Mesenchymal stem cell (in vitro differentiated cells and primary cell): ENCODE results near the gene SOX10.
A peak's percentile ranks its signal among the peaks of the same experiment; 100 is the strongest.
"Not testable (repeated sequence)": the region's sequence is repeated elsewhere in the genome, so short reads cannot be mapped to it uniquely, and the experiment has no call there.

ENCODE experiments used
- DNase-seq: peaks from one replicate; pipeline ENCODE4 v3.0.0-alpha.2; 2013
- H2AFZ ChIP-seq: one replicate; pipeline ENCODE4 v1.6.1; 2013; ENCODE audit warnings: low read depth, mild to moderate bottlenecking, control low read depth, inconsistent platforms, low read length, moderate library complexity
- H2AK5ac ChIP-seq: 2 replicates; pipeline ENCODE4 v1.6.1; 2013; ENCODE audit warnings: low read length, moderate library complexity, mild to moderate bottlenecking, inconsistent platforms; ENCODE audit not compliant: severe bottlenecking
- H2BK120ac ChIP-seq: one replicate; pipeline ENCODE4 v1.6.1; 2013; ENCODE audit warnings: low read depth, mild to moderate bottlenecking, inconsistent platforms, low read length, moderate library complexity
- H2BK12ac ChIP-seq, 2 experiments: one replicate each; pipeline ENCODE4 v1.6.1; 2013; ENCODE audit warnings: inconsistent platforms in 2 of 2, low read length in 2 of 2, mild to moderate bottlenecking in 2 of 2, moderate library complexity in 2 of 2, control low read depth in 1 of 2
- H2BK15ac ChIP-seq: one replicate; pipeline ENCODE4 v1.6.1; 2013; ENCODE audit warnings: mild to moderate bottlenecking, low read depth, inconsistent platforms; ENCODE audit not compliant: poor library complexity, severe bottlenecking
- H2BK5ac ChIP-seq: 2 replicates; pipeline ENCODE4 v1.6.1; 2013; ENCODE audit warnings: low read depth, mild to moderate bottlenecking, low read length, control low read depth, inconsistent platforms; ENCODE audit not compliant: poor library complexity, severe bottlenecking
- H3K14ac ChIP-seq, 2 experiments: one replicate each; pipeline ENCODE4 v1.6.1; 2013; ENCODE audit warnings: inconsistent platforms in 2 of 2, low read length in 2 of 2, control low read depth in 1 of 2, mild to moderate bottlenecking in 1 of 2, moderate library complexity in 1 of 2
- H3K18ac ChIP-seq, 2 experiments: one replicate each; pipeline ENCODE4 v1.6.1; 2013; ENCODE audit warnings: inconsistent platforms in 2 of 2, low read length in 2 of 2, control low read depth in 1 of 2, low read depth in 1 of 2, mild to moderate bottlenecking in 1 of 2
- H3K23ac ChIP-seq, 2 experiments: one replicate each; pipeline ENCODE4 v1.6.1; 2013; ENCODE audit warnings: inconsistent platforms in 2 of 2, low read length in 2 of 2, mild to moderate bottlenecking in 2 of 2, moderate library complexity in 2 of 2, control low read depth in 1 of 2
- H3K27ac ChIP-seq: 2 replicates; pipeline ENCODE4 v1.5.1; 2013; ENCODE audit warnings: mild to moderate bottlenecking, moderate library complexity, low read length, control low read depth, inconsistent platforms; ENCODE audit not compliant: poor library complexity, severe bottlenecking
- H3K27me3 ChIP-seq, 2 experiments: 2 replicates each; pipeline versions ENCODE4 v1.6.1 to v1.7.0; 2013; ENCODE audit warnings: low read length in 2 of 2, mild to moderate bottlenecking in 2 of 2, moderate library complexity in 2 of 2, control low read depth in 1 of 2, inconsistent platforms in 1 of 2; ENCODE audit not compliant: control insufficient read depth in 1 of 2, insufficient read depth in 1 of 2
- H3K36me3 ChIP-seq, 2 experiments: 2 replicates each; pipeline versions ENCODE4 v1.6.1 to v1.7.0; 2013; ENCODE audit warnings: low read length in 2 of 2, control low read depth in 1 of 2, inconsistent platforms in 1 of 2, low read depth in 1 of 2, mild to moderate bottlenecking in 1 of 2; ENCODE audit not compliant: insufficient read depth in 2 of 2, control insufficient read depth in 1 of 2
- H3K4ac ChIP-seq, 2 experiments: one replicate each; pipeline ENCODE4 v1.6.1; 2013; ENCODE audit warnings: inconsistent platforms in 2 of 2, low read length in 2 of 2, mild to moderate bottlenecking in 2 of 2, moderate library complexity in 2 of 2, control low read depth in 1 of 2, low read depth in 1 of 2
- H3K4me1 ChIP-seq: 2 replicates; pipeline ENCODE4 v1.6.1; 2013; ENCODE audit warnings: low read depth, low read length, control low read depth; ENCODE audit not compliant: control insufficient read depth, insufficient read depth
- H3K4me2 ChIP-seq: 2 replicates; pipeline ENCODE4 v1.6.1; 2013; ENCODE audit warnings: low read length, mild to moderate bottlenecking, inconsistent platforms; ENCODE audit not compliant: poor library complexity, severe bottlenecking
- H3K4me3 ChIP-seq, 2 experiments: 2 replicates each; pipeline versions ENCODE4 v1.5.1 to v1.7.0; 2013; ENCODE audit warnings: low read length in 2 of 2, mild to moderate bottlenecking in 2 of 2, control low read depth in 1 of 2, low read depth in 1 of 2; ENCODE audit not compliant: insufficient read depth in 1 of 2
- H3K79me1 ChIP-seq: replicated peaks from 2 replicates; pipeline ENCODE4 v1.6.1; 2013; ENCODE audit warnings: mild to moderate bottlenecking, control low read depth, low read length, inconsistent platforms; ENCODE audit not compliant: poor library complexity, severe bottlenecking
- H3K9ac ChIP-seq: 2 replicates; pipeline ENCODE4 v1.7.0; 2013; ENCODE audit warnings: mild to moderate bottlenecking, low read length, moderate library complexity
- H3K9me3 ChIP-seq: 2 replicates; pipeline ENCODE4 v1.7.0; 2013; ENCODE audit warnings: mild to moderate bottlenecking, low read length; ENCODE audit not compliant: control insufficient read depth
- H4K8ac ChIP-seq: one replicate; pipeline ENCODE4 v1.6.1; 2013; ENCODE audit warnings: inconsistent platforms, mild to moderate bottlenecking, low read length, moderate library complexity
- H4K91ac ChIP-seq: one replicate; pipeline ENCODE4 v1.6.1; 2013; ENCODE audit warnings: mild to moderate bottlenecking, low read length, inconsistent platforms
- WGBS: methylation state at CpG from one replicate; pipeline ENCODE4 v1.1.7; 2013; ENCODE audit warnings: mixed read lengths; 5-methylcytosine and 5-hydroxymethylcytosine counted together

SOX10 gene

GRCh38 chr22:37976022-37976421 is 8.3 kb downstream of the SOX10 start:
- DNase-seq, H3K27me3 ChIP-seq, H3K14ac ChIP-seq, H3K4me3 ChIP-seq, H3K23ac ChIP-seq, H3K18ac ChIP-seq, H3K9me3 ChIP-seq, H4K91ac ChIP-seq, H2BK15ac ChIP-seq, H3K4me1 ChIP-seq, H2BK5ac ChIP-seq, H3K27ac ChIP-seq, H4K8ac ChIP-seq, H3K9ac ChIP-seq, H3K4ac ChIP-seq, H3K79me1 ChIP-seq, H2AK5ac ChIP-seq, H2BK12ac ChIP-seq, H3K4me2 ChIP-seq, H2BK120ac ChIP-seq: not testable (repeated sequence)
- Histone ChIP-seq H2AFZ (peak overlapping the region; percentile 23), H3K36me3 (peaks cover 11 to 44% of the 10 kb centered on the region in 2 experiments)
- WGBS, result 97% methylated on average over 8 of the region's 8 CpGs

GRCh38 chr22:37975153-37975552 is 9.2 kb downstream of the SOX10 start:
- Histone ChIP-seq H2AFZ (no peak overlapping the region), H2BK12ac (no peak overlapping the region), H3K36me3 (peaks cover 14 to 37% of the 10 kb centered on the region in 2 experiments), H3K4me2 (no peak overlapping the region), H3K14ac (no peak overlapping the region), H2AK5ac (no peak overlapping the region), H4K8ac (no peak overlapping the region), H3K23ac (no peak overlapping the region), H2BK5ac (no peak overlapping the region), H3K27me3 (no peaks in the 10 kb centered on the region), H3K4ac (no peak overlapping the region), H3K4me3 (no peak overlapping the region), H3K18ac (no peak overlapping the region), H4K91ac (no peak overlapping the region), H3K79me1 (peaks cover 1% of the 10 kb centered on the region), H3K27ac (no peak overlapping the region), H3K9me3 (no peaks in the 10 kb centered on the region), H3K4me1 (peaks cover 5% of the 10 kb centered on the region), H3K9ac (no peak overlapping the region), H2BK15ac (no peak overlapping the region), H2BK120ac (no peak overlapping the region)
- no peak for DNase-seq
- WGBS, result 95% methylated on average over 2 of the region's 2 CpGs

GRCh38 chr22:37973271-37974170 is 10.8 kb downstream of the SOX10 start:
- Histone ChIP-seq H4K91ac (no peak overlapping the region), H3K27ac (no peak overlapping the region), H4K8ac (no peak overlapping the region), H3K9ac (no peak overlapping the region), H2AK5ac (no peak overlapping the region), H3K4me3 (no peak overlapping the region), H3K36me3 (peaks cover 26 to 39% of the 10 kb centered on the region in 2 experiments), H2AFZ (no peak overlapping the region), H2BK5ac (no peak overlapping the region), H2BK12ac (no peak overlapping the region), H3K27me3 (no peaks in the 10 kb centered on the region), H3K4ac (no peak overlapping the region), H3K4me1 (peaks cover 7% of the 10 kb centered on the region), H3K18ac (no peak overlapping the region), H3K4me2 (no peak overlapping the region), H2BK15ac (no peak overlapping the region), H3K14ac (no peak overlapping the region), H3K9me3 (no peaks in the 10 kb centered on the region), H3K79me1 (peaks cover 4% of the 10 kb centered on the region), H2BK120ac (no peak overlapping the region), H3K23ac (no peak overlapping the region)
- DNase-seq, result no peak
- WGBS, result 98% methylated on average over 33 of the region's 33 CpGs

GRCh38 chr22:37972527-37972926 is 11.8 kb downstream of the SOX10 start:
- DNase-seq, result no peak
- no peaks in the 10 kb centered on the region for H3K9me3 ChIP-seq
- H4K91ac ChIP-seq, result no peak overlapping the region
- H3K14ac ChIP-seq, result no peak overlapping the region
- no peak overlapping the region for H3K9ac ChIP-seq
- no peak overlapping the region for H4K8ac ChIP-seq
- no peak overlapping the region for H2BK120ac ChIP-seq
- no peak overlapping the region for H3K4me2 ChIP-seq
- H3K79me1 ChIP-seq, result peaks cover 6% of the 10 kb centered on the region
- H2AFZ ChIP-seq, result no peak overlapping the region
- peaks cover 7% of the 10 kb centered on the region for H3K4me1 ChIP-seq
- no peak overlapping the region for H3K23ac ChIP-seq
- no peak overlapping the region for H3K18ac ChIP-seq
- H3K36me3 ChIP-seq, result peaks cover 36 to 42% of the 10 kb centered on the region in 2 experiments
- H3K27ac ChIP-seq, result no peak overlapping the region
- H3K4me3 ChIP-seq, result no peak overlapping the region
- no peak overlapping the region for H2BK12ac ChIP-seq
- no peak overlapping the region for H2AK5ac ChIP-seq
- no peak overlapping the region for H2BK5ac ChIP-seq
- no peaks in the 10 kb centered on the region for H3K27me3 ChIP-seq
- no peak overlapping the region for H2BK15ac ChIP-seq
- H3K4ac ChIP-seq, result no peak overlapping the region
- WGBS, result 78% methylated on average over 2 of the region's 3 CpGs
